ENCODE data around the gene HHLA2. TPM values are rescaled to one million over a fixed set of nuclear protein-coding genes. Genes with fewer than 3 reads are reported as not detected.

The HHLA2 gene
- total RNA-seq, 1 experiment from 2014 or later, result not detected

DNA sequence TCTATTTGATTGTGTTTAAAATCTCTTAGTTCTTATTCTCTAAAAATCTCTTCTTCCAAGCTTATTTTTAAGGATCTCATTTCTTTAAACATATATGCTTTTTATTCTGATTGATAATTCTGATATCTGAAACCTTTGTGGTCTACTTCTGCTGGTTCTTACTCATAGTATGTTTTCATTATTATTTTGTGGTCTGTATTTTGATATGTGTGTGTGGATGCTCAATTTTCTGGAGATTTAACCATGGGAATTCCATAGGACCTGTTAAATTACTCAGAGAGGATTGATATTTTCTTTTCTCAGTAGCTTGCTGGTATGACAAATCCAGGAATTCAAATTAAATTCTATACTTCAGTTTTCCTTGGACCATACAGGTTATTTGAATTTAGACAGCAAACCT lies 14.7 kb upstream of the HHLA2 start:
- Histone ChIP-seq H3K9me2 (replicated peaks; ENCODE audit: low read length) (no peaks in the 10 kb centered on the region), H3K36me3 (ENCODE audit: low read depth, low read length) (no peaks in the 10 kb centered on the region; the same call in 1 of the 2 replicates), H3K27me3 (ENCODE audit: low read length) (no peaks in the 10 kb centered on the region), H3K4me3 (ENCODE audit: low read length) (no peak overlapping the region), H3K27ac (ENCODE audit: low read length) (no peak overlapping the region), H3K4me2 (ENCODE audit: low read length) (no peak overlapping the region), H3F3A (ENCODE audit: low read length, unreplicated experiment) (no peaks in the 10 kb centered on the region), H4K20me1 (ENCODE audit: low read length) (no peaks in the 10 kb centered on the region), H3K4me1 (ENCODE audit: insufficient read depth, low read length) (no peaks in the 10 kb centered on the region), H3K9me3 (ENCODE audit: low read length) (peaks cover 21% of the 10 kb centered on the region), H3K79me2 (ENCODE audit: low read length) (no peaks in the 10 kb centered on the region), H3K9ac (ENCODE audit: low read length) (no peak overlapping the region), H2AFZ (ENCODE audit: low read length) (no peak overlapping the region)
- no peak for DNase-seq
- intact Hi-C loops (cut with micrococcal nuclease), result no loop called here
- no peak for ATAC-seq
- TF ChIP-seq EZH2 (IDR thresholded peaks at IDR 0.05; ENCODE audit: low read length, unreplicated experiment) (no peak), EZH2phosphoT487 (IDR thresholded peaks at IDR 0.05; ENCODE audit: borderline replicate concordance, low read length) (no peak)
- BruUV-seq (replicated peaks), result no TSS peak
- ChIA-PET POLR2A (ENCODE audit: unreplicated experiment) (no interaction called here), CTCF (no interaction called here)

GRCh38 chr3:108283006-108283405 lies 13.3 kb upstream of the HHLA2 start:
- intact Hi-C loops (cut with micrococcal nuclease), result no loop called here
- ChIA-PET POLR2A (ENCODE audit: unreplicated experiment) (no interaction called here), CTCF (no interaction called here)
- no peak for DNase-seq
- Histone ChIP-seq H3K9me3 (ENCODE audit: low read length) (peaks cover 16% of the 10 kb centered on the region), H3K27me3 (ENCODE audit: low read length) (no peaks in the 10 kb centered on the region), H3K9me2 (replicated peaks; ENCODE audit: low read length) (no peaks in the 10 kb centered on the region), H3K4me2 (ENCODE audit: low read length) (no peak overlapping the region), H2AFZ (ENCODE audit: low read length) (no peak overlapping the region), H3F3A (ENCODE audit: low read length, unreplicated experiment) (no peaks in the 10 kb centered on the region), H3K27ac (ENCODE audit: low read length) (no peak overlapping the region), H3K4me3 (ENCODE audit: low read length) (no peak overlapping the region), H3K9ac (ENCODE audit: low read length) (no peak overlapping the region), H3K79me2 (ENCODE audit: low read length) (no peaks in the 10 kb centered on the region), H4K20me1 (ENCODE audit: low read length) (no peaks in the 10 kb centered on the region), H3K4me1 (ENCODE audit: insufficient read depth, low read length) (no peaks in the 10 kb centered on the region), H3K36me3 (ENCODE audit: low read depth, low read length) (no peaks in the 10 kb centered on the region; the same call in 1 of the 2 replicates)
- no peak for ATAC-seq
- TF ChIP-seq, protein P1, sequence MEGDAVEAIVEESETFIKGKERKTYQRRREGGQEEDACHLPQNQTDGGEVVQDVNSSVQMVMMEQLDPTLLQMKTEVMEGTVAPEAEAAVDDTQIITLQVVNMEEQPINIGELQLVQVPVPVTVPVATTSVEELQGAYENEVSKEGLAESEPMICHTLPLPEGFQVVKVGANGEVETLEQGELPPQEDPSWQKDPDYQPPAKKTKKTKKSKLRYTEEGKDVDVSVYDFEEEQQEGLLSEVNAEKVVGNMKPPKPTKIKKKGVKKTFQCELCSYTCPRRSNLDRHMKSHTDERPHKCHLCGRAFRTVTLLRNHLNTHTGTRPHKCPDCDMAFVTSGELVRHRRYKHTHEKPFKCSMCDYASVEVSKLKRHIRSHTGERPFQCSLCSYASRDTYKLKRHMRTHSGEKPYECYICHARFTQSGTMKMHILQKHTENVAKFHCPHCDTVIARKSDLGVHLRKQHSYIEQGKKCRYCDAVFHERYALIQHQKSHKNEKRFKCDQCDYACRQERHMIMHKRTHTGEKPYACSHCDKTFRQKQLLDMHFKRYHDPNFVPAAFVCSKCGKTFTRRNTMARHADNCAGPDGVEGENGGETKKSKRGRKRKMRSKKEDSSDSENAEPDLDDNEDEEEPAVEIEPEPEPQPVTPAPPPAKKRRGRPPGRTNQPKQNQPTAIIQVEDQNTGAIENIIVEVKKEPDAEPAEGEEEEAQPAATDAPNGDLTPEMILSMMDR (conservative IDR thresholded peaks at IDR 0.05; ENCODE audit: low read depth, low read length), result no peak
- TF ChIP-seq EZH2 (IDR thresholded peaks at IDR 0.05; ENCODE audit: low read length, unreplicated experiment) (no peak), EZH2phosphoT487 (IDR thresholded peaks at IDR 0.05; ENCODE audit: borderline replicate concordance, low read length) (no peak)
- no TSS peak for BruUV-seq (replicated peaks)

DNA sequence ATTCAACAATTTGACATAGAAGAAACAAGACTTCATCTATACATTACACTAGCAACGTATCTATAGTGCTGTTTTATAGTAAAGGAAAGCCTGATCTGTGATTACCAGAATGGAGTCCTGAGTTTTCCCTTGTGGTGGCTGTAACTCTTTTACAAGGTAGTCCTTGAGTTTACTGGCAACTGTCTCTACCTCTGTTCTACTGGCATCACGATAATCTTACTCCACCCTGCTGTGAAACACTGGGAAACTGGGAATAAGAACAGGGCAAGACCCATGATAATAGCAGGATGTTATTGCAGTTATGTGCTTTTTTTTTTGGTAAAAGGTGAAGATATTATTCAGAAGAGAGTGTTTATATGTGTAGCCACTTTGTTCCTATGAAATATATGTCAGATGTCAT lies 12.4 kb upstream of the HHLA2 start:
- intact Hi-C loops (cut with micrococcal nuclease), result no loop called here
- no TSS peak for BruUV-seq (replicated peaks)
- H3K9ac ChIP-seq (ENCODE audit: low read length), result no peak overlapping the region

More for the DNA sequence above, 12.4 kb upstream of the HHLA2 start:
- Histone ChIP-seq H3K36me3 (ENCODE audit: low read depth, low read length) (no peaks in the 10 kb centered on the region; the same call in 1 of the 2 replicates), H3K27me3 (ENCODE audit: low read length) (no peaks in the 10 kb centered on the region), H2AFZ (ENCODE audit: low read length) (no peak overlapping the region), H3K27ac (ENCODE audit: low read length) (no peak overlapping the region), H3K4me2 (ENCODE audit: low read length) (no peak overlapping the region), H3K79me2 (ENCODE audit: low read length) (no peaks in the 10 kb centered on the region), H3K4me3 (ENCODE audit: low read length) (no peak overlapping the region), H3F3A (ENCODE audit: low read length, unreplicated experiment) (no peaks in the 10 kb centered on the region), H3K9me3 (ENCODE audit: low read length) (peaks cover 7% of the 10 kb centered on the region), H3K9me2 (replicated peaks; ENCODE audit: low read length) (no peaks in the 10 kb centered on the region), H4K20me1 (ENCODE audit: low read length) (no peaks in the 10 kb centered on the region), H3K4me1 (ENCODE audit: insufficient read depth, low read length) (no peaks in the 10 kb centered on the region)
- DNase-seq (no peak), ATAC-seq (no peak)
- ChIA-PET CTCF (no interaction called here), POLR2A (ENCODE audit: unreplicated experiment) (no interaction called here)
- TF ChIP-seq, protein P1 (conservative IDR thresholded peaks at IDR 0.05; ENCODE audit: low read depth, low read length), result no peak
- TF ChIP-seq EZH2phosphoT487 (IDR thresholded peaks at IDR 0.05; ENCODE audit: borderline replicate concordance, low read length) (no peak), EZH2 (IDR thresholded peaks at IDR 0.05; ENCODE audit: low read length, unreplicated experiment) (no peak)

Data from PC-3 (cell line).